HEK293T (cell line): Measurements from ENCODE around the gene NRG3.

Experiments used
- CTCF ChIA-PET: fragments of 350-600 bp; formaldehyde crosslinking; extraction: SDS; loops from one replicate; lab custom pipeline; 2021; ENCODE audit warnings: antibody characterized with exemption, inconsistent platforms; lab: Yijun Ruan, JAX
- POLR2A ChIA-PET: fragments of 350-600 bp; formaldehyde crosslinking; extraction: SDS; loops from one replicate; lab custom pipeline; 2020; ENCODE audit warnings: antibody characterized with exemption, inconsistent platforms; lab: Yijun Ruan, JAX
- DNase-seq: peaks from one replicate; pipeline ENCODE4 v3.0.0; 2012; ENCODE audit warnings: mixed read lengths; ENCODE audit errors: extremely low spot score
- ARNT ChIP-seq: fragments of 450-650 bp; IDR thresholded peaks from 2 replicates; pipeline ENCODE4 v1.6.1; 2017; ENCODE audit warnings: mild to moderate bottlenecking
- BHLHE40 ChIP-seq: fragments of 450-650 bp; IDR thresholded peaks from 2 replicates; pipeline ENCODE4 v1.6.1; 2016; ENCODE audit warnings: mild to moderate bottlenecking, moderate library complexity, borderline replicate concordance
- CTBP1 ChIP-seq: fragments of 450-650 bp; IDR thresholded peaks from 2 replicates; pipeline ENCODE4 v1.6.1; 2016; ENCODE audit warnings: borderline replicate concordance
- ELF4 ChIP-seq: fragments of 450-650 bp; IDR thresholded peaks from 2 replicates; pipeline ENCODE4 v1.6.1; 2017; ENCODE audit warnings: antibody characterized with exemption
- FOXA1 ChIP-seq: fragments of 450-650 bp; IDR thresholded peaks from 2 replicates; pipeline ENCODE4 v1.6.1; 2016; ENCODE audit warnings: mild to moderate bottlenecking
- FOXK2 ChIP-seq: fragments of 450-650 bp; IDR thresholded peaks from 2 replicates; pipeline ENCODE4 v1.6.1; 2016; ENCODE audit warnings: mild to moderate bottlenecking
- FOXM1 ChIP-seq: fragments of 450-650 bp; IDR thresholded peaks from 2 replicates; pipeline ENCODE4 v1.6.1; 2017; ENCODE audit warnings: mild to moderate bottlenecking, borderline replicate concordance
- HDGF ChIP-seq: fragments of 450-650 bp; IDR thresholded peaks from 2 replicates; pipeline ENCODE4 v1.6.1; 2017; ENCODE audit warnings: antibody characterized with exemption, borderline replicate concordance
- L3MBTL2 ChIP-seq: fragments of 450-650 bp; conservative IDR thresholded peaks from 2 replicates; pipeline ENCODE4 v1.6.1; 2016; ENCODE audit warnings: mild to moderate bottlenecking
- LEF1 ChIP-seq: fragments of 450-650 bp; IDR thresholded peaks from 2 replicates; pipeline ENCODE4 v1.6.1; 2017; ENCODE audit warnings: mild to moderate bottlenecking, borderline replicate concordance
- NFRKB ChIP-seq: fragments of 450-650 bp; IDR thresholded peaks from 2 replicates; pipeline ENCODE4 v1.6.1; 2016; ENCODE audit warnings: mild to moderate bottlenecking, moderate library complexity
- PKNOX1 ChIP-seq: fragments of 450-650 bp; IDR thresholded peaks from 2 replicates; pipeline ENCODE4 v1.6.1; 2016
- SP1 ChIP-seq: fragments of 450-650 bp; IDR thresholded peaks from 2 replicates; pipeline ENCODE4 v1.6.1; 2017
- SUZ12 ChIP-seq: fragments of 450-650 bp; IDR thresholded peaks from 2 replicates; pipeline ENCODE4 v1.6.1; 2016; ENCODE audit warnings: mild to moderate bottlenecking
- TARDBP ChIP-seq: fragments of 450-650 bp; IDR thresholded peaks from 2 replicates; pipeline ENCODE4 v1.6.1; 2016
- ZNF384 ChIP-seq: fragments of 450-650 bp; IDR thresholded peaks from 2 replicates; pipeline ENCODE4 v1.6.1; 2016

NRG3 gene

GRCh38 chr10:82245157-82245556, 370.2 kb downstream of the NRG3 start:
- ChIA-PET POLR2A (no interaction called here), CTCF (no interaction called here)
- DNase-seq: no peak

DNA sequence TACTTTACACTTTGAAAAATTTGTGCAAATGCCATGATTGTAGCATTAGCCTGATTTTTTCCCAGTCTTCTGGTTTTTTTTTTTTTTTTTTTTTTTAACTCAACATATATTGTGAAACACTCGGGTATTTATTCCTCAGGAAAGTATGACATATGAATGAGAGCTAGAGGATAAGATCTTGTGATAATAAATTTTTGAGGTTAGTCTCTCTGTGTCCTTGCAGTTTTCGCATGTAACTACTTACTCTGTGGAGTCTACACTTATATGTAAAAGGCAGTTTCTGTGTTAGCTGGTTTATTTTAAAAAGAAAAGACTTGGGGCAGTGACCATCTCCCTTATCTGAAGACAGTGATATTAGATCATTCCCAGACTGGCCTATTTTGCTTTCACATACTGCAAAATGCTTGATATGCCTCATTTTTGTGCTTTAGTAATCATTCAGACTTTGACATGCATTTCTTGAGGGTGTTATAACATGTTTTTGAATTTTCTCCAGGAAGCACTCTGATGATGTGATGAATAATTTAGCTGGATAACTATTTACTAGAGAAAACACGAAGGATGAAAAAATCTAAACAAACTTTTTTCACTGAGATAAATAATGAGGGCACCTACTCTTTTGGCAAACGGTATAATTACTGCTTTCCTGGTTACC, 371.0 kb downstream of the NRG3 start:
- no peak for DNase-seq
- POLR2A ChIA-PET: no interaction called here
- TF ChIP-seq SP1 (no peak), LEF1 (no peak), ARNT (no peak), FOXM1 (no peak), ZNF384 (no peak), SUZ12 (no peak), L3MBTL2 (no peak), PKNOX1 (no peak), FOXA1 (no peak), CTBP1 (no peak), FOXK2 (no peak), ELF4 (no peak), BHLHE40 (no peak), HDGF (no peak), NFRKB (no peak), TARDBP (no peak)
- CTCF ChIA-PET: no interaction called here

More at GRCh38 chr10:82245157-82245556, 370.2 kb downstream of the NRG3 start:
- no peak for TF ChIP-seq SP1
- TF ChIP-seq FOXK2: no peak
- no peak for TF ChIP-seq L3MBTL2
- TF ChIP-seq SUZ12: no peak
- no peak for TF ChIP-seq ARNT
- TF ChIP-seq PKNOX1: no peak
- no peak for TF ChIP-seq BHLHE40
- no peak for TF ChIP-seq ZNF384
- TF ChIP-seq TARDBP: no peak
- no peak for TF ChIP-seq FOXA1
- TF ChIP-seq ELF4: no peak
- no peak for TF ChIP-seq CTBP1
- no peak for TF ChIP-seq HDGF
- no peak for TF ChIP-seq LEF1
- TF ChIP-seq FOXM1: no peak

DNA sequence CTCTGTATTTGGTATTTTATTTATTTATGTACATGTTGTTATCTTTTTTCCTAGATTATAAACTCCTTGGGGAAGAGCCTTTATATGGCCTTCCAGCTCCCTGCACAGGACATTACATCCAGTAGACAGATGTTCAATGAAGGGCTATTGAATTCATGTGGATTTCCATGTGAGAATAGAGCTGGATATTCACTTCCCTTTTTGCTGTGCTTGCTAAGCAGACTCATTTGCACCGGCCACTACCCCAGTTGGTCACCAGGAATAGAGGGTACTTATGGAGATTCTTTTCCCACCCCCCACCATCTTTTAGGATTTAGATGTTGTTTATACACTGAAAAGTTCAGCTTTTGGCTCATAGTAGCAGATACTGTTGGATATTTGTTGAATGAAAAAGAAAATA, 374.1 kb downstream of the NRG3 start:
- POLR2A ChIA-PET: no interaction called here

GRCh38 chr10:82251222-82251906, 376.4 kb downstream of the NRG3 start:
- ChIA-PET CTCF (no interaction called here), POLR2A (no interaction called here)
- no peak for DNase-seq
- TF ChIP-seq L3MBTL2: no peak
- no peak for TF ChIP-seq CTBP1
- no peak for TF ChIP-seq ZNF384

More for the DNA sequence above, 374.1 kb downstream of the NRG3 start:
- DNase-seq: no peak
- TF ChIP-seq TARDBP (no peak), ARNT (no peak), ELF4 (no peak), BHLHE40 (no peak), FOXA1 (no peak), PKNOX1 (no peak), SP1 (no peak), FOXK2 (no peak), CTBP1 (no peak), L3MBTL2 (no peak), SUZ12 (no peak), HDGF (no peak)
- CTCF ChIA-PET: no interaction called here

DNA sequence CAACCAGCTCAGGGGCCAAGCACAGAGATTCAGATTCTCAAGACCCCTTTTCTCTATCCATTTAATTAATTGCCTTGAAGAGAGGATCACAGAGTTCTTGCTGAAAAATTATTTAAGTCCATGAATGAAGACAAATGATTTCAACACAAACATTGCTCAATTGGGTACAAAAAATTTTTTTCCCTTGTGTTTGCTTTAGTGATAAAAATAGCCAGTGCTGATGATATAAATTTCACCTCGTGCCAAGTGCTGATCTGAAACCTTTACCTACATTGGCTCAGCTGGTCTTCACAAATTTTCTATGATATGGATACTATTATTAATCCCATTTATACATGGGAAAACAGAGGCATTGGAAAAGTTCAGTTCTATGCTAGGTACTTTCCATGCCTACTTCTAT, 377.1 kb downstream of the NRG3 start:
- POLR2A ChIA-PET: no interaction called here
- DNase-seq: no peak
- CTCF ChIA-PET: no interaction called here
- TF ChIP-seq FOXA1 (no peak), FOXK2 (no peak), CTBP1 (no peak), ARNT (no peak), ZNF384 (no peak), L3MBTL2 (no peak), TARDBP (no peak), ELF4 (no peak), SUZ12 (no peak), SP1 (no peak), FOXM1 (no peak)

GRCh38 chr10:82254237-82254636, 379.2 kb downstream of the NRG3 start:
- no peak for TF ChIP-seq TARDBP
- TF ChIP-seq SP1: no peak
- no peak for TF ChIP-seq ELF4
- no peak for TF ChIP-seq ZNF384
- TF ChIP-seq FOXK2: no peak
- TF ChIP-seq FOXM1: no peak
- no peak for TF ChIP-seq L3MBTL2
- no peak for TF ChIP-seq PKNOX1
- no peak for TF ChIP-seq LEF1
- no peak for TF ChIP-seq BHLHE40
- TF ChIP-seq NFRKB: no peak
- no peak for TF ChIP-seq HDGF
- no peak for TF ChIP-seq SUZ12
- TF ChIP-seq ARNT: no peak
- DNase-seq: no peak
- POLR2A ChIA-PET: no interaction called here
- CTCF ChIA-PET: no interaction called here
